Measurements from ENCODE around the gene TLE1. TPM values are rescaled to one million over a fixed set of nuclear protein-coding genes. Genes with fewer than 3 reads are reported as not detected.

The TLE1 gene
- total RNA-seq, 2 donors from 2014 or later = 21.8 to 30.9 TPM

DNA sequence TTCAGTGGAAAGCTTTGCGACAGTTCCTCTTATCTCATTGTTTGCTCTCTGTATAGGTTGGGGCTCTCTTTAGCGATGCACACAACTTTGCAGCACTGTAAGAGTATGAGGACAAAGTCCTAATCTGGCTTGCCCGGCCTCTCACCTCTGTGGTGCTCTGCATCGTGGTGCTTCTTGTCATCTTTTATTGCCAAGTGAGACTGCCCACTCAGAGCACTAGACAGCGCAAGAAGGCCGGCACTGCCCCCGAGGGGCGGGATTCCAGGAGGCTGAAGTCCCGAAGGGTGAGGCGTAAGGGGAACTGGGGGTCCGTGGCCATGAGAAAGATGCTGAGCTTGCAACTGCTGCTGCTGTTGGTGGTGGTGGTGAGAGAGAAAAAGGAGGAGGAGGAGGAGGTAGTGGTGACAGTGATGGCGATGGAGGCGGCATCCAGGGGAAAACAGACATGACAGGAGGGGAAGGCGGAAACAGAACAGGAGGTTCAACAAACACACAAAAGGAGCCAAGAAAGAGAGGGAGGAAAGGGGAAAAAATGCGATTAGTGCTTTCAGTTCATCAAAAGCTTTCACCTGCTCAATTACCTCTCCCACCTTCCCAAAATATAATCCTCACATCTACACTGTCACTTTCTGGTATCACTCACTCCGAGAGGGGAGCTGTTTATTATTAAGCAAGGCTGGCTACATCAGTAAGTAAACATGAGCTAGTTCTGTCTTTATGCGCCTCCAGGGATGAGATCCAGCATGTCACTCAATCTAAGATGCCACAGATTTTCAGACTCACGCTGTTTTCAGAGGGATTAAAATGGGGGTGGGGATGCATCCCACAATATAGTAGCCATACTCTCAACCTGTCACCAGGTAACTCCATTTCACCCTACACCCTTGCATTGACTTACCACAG is 55.1 kb downstream of the TLE1 start:
- intact Hi-C loops (cut with DNase I) = no loop called here
- no peak for DNase-seq (ENCODE audit: low spot score)

DNA sequence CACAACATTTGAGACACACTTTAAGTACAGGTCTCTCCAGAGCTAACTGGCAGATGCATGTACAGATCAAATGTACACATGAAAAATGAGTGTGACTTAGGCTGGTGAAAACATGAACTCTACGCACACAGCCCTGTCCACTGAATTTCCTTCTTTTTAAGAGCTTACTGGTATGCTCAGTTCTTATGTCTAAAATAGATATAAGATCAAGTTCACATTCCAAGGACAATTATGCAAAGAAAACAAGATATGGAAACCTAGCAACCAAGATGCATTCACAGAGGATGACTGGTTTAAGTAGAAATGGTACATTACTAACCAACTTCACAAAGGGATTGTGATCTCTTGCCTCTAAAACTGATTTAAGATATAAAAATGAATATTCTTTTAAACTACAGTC is 56.7 kb downstream of the TLE1 start:
- no peak for DNase-seq (ENCODE audit: low spot score)
- intact Hi-C loops (cut with DNase I) = no loop called here

DNA sequence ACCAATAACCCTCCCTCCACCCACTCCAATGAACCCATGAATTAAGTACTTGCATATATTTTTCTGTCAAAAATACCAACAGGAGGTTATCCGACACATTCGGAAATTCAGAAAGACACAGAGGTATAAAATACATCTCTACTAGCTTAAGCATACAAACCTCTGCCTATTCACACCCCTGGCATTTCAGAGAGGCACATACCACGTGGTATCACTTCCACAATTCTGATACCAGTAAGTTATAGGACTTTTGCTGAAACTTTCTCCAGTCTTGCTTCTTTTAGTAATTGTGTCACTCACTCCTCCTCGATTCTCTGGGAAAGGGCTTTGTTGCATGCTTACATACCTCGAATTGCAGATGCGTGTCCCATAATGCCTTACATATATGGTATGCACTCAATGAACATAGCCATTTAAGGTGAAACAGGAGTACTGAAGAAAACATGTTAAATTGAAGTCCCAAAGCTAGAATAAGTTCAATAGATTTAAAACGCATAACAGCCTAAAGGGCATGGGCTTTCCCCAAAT is 58.1 kb downstream of the TLE1 start:
- DNase-seq (ENCODE audit: low spot score) = no peak
- intact Hi-C loops (cut with DNase I) = no loop called here

DNA sequence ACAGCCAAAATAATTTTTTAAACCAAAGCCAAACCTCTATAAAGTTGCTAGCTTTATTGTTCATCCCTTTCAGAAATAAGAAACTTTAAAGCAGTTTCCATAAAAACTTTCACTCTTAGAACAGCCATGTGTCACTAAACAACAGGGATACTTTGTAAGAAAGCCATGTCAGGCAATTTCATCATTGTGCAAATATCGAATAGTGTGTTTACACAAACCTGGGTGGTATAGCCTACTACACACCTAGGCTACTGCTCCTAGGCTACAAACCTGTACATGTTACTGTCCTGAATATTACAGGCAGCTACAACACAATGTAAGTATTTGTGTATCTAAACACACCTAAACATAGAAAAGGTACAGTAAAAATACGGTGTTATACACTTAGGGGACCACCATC is 59.9 kb downstream of the TLE1 start:
- intact Hi-C loops (cut with DNase I) = no loop called here
- DNase-seq (ENCODE audit: low spot score) = no peak

DNA sequence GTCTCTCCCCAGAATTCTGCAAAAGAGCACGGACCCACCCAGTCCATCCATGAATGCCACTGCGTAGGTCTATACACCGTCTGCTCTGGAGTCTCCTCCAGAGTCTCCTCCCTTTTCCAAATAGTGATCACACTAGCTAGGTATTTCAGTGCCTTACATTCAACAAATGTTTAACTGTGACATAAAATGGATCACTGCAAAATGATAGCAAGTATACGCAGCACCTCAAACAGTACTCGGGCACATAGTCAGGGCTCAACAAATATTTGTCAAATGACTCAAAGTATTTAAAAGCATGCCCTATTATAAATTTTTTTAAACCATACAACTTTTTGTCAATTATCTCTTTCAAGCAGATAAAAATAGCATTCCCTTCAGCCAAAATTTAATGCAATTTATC is 60.5 kb downstream of the TLE1 start:
- no peak for DNase-seq (ENCODE audit: low spot score)
- intact Hi-C loops (cut with DNase I) = no loop called here

DNA sequence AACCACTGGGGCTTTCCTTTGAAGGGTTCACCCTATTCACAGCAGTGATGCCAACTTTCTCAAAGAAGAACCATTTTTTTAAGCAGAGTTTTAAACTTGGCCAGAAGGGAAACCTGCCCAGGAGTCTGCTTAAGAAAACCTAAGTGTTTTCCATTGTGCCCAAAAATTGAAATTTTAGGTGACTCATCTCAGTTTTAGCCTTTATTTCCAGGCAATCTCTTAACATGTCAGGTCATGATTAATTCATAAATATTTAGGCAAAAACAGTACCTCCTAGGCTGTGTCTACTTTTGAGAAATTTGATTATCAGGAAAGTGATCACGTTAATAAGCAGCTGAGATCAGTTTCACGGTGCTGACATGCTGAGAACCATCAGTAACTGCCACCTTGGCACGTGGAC is 61.9 kb downstream of the TLE1 start:
- intact Hi-C loops (cut with DNase I) = no loop called here
- no peak for DNase-seq (ENCODE audit: low spot score)

DNA sequence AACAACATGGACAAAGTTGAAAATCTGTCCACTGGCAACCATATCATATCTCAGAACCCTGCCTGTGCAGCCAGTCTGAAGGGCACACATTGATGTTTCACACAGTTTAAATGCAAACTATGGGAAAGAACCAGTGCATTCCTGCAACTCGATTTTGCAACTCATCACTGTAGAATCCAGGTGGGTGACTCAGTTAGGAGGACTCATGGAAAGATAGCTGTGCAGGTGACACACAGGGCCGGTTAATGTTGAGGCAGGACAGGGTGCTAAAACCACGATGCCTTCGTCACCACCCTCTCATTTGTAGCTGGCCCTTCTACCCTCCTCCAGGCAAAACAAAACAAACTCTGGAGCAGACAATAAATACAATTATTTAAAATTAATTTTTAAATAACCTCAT is 62.8 kb downstream of the TLE1 start:
- DNase-seq (ENCODE audit: low spot score) = no peak
- intact Hi-C loops (cut with DNase I) = no loop called here

DNA sequence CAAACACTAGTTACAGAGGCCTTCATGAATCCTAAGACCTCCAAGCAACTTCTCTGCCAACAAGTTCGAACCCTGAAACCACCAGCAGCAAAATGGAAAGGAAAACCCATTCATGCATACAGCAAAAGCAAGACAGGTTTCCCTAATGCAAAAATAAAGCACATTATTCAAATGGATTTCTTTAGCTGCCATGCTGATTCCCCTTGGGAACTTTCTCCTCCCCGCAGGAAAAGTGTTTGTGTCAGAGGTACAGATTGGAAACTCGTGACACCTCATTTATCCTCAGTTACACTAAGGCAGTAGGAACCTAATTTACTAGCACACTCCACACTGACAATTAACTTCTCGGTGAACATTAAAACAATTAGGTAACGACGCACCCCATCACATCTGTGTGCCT is 63.4 kb downstream of the TLE1 start:
- intact Hi-C loops (cut with DNase I) = no loop called here
- no peak for DNase-seq (ENCODE audit: low spot score)

DNA sequence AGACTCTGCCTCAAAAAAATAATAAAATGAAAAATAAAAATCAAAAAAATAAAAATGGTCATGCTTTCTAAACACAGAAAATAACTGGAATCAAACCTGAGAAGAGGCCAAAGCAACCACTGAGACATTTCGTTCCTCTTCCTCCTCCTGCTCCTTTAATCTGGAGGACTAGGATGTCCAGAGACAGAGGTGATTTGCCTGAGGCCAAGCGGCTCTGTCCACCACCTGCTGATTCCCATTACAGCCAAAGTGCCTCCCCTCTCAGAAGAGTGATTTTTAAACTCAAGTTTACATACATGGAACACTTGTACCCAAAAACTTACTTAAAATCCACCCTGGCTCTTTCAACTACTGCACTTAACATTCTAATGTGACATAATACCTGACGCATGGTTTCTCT is 65.6 kb downstream of the TLE1 start:
- intact Hi-C loops (cut with DNase I) = no loop called here
- DNase-seq (ENCODE audit: low spot score) = no peak

DNA sequence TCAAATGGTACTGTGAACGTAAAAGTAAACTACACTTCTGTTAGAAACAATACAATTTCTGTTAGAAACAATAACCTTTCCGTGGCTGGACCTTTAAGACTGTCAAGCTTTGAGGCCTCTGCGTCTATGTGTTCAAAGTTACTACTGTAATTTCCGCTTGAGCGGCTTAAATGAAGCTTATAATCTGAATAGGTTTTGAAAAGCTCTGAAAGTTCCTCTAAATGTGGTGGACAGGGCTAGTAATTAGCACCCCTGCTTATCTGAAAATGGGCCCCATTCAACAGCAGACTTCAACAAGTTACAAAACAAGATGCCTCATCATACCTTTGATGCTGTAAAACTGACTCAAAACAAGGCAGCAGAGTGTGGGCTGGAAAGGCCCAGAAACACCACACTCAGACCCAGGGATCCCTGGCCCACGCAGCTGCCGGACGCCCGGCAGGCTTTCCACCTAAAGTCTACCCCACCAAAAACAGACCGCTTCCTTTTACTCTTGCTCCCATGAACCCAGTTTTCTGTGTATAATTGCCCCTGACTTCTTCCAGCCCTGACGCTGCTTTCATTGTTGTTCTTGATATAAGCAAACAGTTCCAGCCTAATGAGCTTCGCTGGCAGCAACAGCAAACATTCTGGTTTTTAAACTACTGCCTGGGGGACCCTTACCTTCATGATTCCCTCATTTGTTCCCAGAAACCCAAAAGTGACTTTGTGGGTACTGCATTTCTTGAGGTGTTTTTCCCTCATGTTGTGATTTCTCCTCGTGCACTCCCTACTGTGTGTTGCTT is 66.7 kb downstream of the TLE1 start:
- intact Hi-C loops (cut with DNase I) = no loop called here
- DNase-seq (ENCODE audit: low spot score) = no peak

DNA sequence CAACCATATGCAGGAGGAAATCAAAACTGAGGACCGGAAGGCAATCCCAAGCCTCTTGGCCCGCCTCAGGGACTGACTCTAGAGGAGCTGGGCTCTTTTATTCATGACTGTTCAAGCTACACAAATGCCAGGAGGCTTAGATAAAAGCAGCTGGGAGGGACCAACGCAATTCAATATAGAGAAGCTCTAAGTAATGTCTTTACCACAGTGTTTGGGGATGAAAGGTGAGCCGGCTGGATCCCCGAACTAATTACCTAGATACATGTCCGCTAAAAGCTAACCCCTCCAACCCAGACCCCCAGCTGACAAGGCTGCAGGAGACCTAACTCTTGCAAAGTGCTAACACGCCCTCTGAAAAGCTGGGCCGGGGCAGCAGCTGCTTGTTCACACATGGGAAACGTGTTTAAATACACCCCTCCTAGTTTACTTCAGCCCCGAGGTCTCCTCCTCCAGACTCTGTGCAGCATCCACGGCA is 67.5 kb downstream of the TLE1 start:
- intact Hi-C loops (cut with DNase I) = no loop called here
- no peak for DNase-seq (ENCODE audit: low spot score)

DNA sequence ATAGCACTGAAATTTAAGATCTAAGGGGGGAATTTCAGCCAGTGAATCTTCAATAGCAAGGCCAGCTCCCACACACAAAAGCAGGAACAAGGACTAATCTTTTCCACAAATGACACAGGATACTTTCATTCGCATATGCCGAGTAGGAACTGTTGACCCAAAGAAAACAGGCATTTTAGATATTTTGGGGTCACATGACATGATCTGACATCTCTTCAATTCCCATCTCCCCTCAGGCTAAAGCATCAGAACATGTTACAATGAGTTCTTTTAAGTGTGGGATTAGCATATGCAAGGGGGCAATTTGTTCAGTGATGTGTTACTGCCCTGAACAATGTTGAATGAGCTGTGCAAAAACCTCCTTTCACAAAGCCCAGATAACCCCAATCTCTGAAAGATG is 68.2 kb downstream of the TLE1 start:
- intact Hi-C loops (cut with DNase I) = no loop called here

DNA sequence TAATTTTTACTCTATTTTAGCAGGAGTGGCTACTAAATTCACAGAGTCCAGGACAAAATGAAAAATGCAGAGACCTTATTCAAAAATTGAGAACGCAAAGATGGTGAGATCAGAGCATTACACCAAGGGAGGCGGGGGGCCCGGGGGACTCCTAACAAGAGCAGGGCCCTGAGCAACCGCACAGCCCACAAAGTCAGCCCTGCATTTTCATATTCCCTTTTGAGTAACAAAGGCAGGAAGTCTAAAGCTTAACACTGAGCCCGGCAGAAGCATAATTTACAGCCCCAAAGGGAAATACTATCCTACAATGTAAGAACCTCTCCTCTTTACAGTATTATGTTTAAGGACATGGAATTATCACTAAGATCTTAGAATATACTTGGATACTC is 69.4 kb downstream of the TLE1 start:
- no peak for DNase-seq (ENCODE audit: low spot score)
- intact Hi-C loops (cut with DNase I) = no loop called here

More for the DNA sequence above, 68.2 kb downstream of the TLE1 start:
- no peak for DNase-seq (ENCODE audit: low spot score)

DNA sequence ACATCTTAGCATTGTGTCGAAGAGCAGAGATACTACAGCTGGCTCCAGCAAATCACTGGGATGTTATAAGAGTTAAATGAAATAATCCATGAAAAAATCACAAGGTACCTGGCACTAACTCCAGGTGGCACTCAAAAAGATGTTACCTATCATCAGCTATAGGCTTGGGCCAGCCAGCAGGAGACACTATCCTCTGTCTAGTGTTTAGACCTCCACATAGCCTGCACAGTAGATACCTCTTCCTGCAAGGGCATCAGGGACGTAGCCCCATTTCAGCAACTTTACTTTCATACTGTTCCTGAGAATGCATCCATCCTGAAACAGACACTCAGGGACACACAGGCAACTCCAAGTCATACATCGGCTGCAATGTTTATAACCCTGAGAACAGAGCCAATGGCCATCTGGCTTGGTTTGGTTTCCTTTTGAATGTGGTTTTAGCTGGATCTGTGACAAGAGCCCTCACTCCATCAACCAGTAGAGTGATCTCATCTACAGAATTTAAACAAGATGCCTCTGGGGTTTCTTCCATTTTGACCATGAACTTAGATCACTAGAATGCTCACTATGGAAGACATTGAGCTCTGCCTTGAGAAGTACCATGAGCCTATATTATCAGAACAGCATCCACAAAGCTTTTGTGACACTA is 69.9 kb downstream of the TLE1 start:
- intact Hi-C loops (cut with DNase I) = loop anchor here in 1 of 2 donors (10.0 kb wide), 1 partner anchor 55 kb away; no protein-coding TSS in a partner anchor
- no peak for DNase-seq (ENCODE audit: low spot score)

DNA sequence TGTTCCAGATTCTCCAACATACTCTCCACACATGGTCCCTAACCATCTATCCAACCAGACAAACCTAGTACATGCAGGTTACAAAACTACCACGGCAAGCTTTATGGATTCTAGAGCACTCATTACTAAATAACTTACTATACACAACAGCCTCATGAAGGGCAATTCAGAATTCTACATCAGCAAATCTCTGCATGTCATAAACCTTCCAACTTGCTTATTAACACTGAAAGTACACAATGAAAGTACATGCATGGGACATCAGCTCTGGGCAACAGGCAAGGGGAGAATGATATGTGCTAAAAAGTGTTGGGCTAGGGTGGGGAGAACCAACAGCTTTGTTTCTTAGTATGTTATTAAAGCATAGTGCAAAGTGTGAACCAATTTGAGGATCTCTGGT is 70.4 kb downstream of the TLE1 start:
- intact Hi-C loops (cut with DNase I) = loop anchor here in 1 of 2 donors (10.0 kb wide), 1 partner anchor 56 kb away; no protein-coding TSS in a partner anchor
- DNase-seq (ENCODE audit: low spot score) = no peak

DNA sequence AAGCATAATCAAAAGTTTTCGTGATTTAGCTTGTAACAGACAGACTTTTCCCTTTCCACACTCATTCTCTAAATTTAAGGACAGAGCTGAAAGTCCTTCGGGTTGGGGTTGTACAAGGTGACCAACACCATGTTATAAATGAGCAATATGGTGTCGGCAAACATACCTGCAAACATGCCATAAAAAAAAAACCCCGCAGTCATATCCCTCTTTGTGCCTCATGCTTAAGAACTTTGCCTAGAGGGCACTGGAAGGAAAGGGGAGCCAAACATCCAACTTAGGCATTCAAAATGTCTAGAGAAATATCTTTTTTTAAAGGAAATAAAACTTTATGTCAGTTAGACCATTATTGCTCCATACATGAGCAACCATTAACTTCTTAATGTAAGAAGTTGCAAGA is 73.2 kb downstream of the TLE1 start:
- intact Hi-C loops (cut with DNase I) = loop anchor here in 1 of 2 donors (10.0 kb wide), 1 partner anchor 59 kb away; no protein-coding TSS in a partner anchor
- DNase-seq (ENCODE audit: low spot score) = no peak

DNA sequence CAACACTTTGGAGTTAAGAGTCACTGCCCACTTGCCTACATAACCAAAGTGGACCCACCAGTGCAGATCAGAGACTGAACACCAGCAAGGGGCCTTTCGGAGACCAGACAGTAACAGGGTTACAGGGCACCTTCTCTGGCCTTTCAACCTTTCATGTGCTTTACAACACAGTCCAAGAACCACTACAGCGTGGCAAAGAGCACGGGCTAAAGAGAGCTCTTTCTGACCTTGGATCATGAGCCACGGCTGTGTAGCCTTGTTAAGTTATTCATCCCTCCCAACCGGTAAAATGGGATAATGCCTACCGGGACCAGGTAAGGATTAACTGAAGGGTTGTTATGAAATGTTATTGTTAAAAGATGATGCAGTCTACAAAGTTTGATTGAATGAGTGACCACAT is 75.0 kb downstream of the TLE1 start:
- intact Hi-C loops (cut with DNase I) = loop anchor here in 1 of 2 donors (10.0 kb wide), 1 partner anchor 60 kb away; no protein-coding TSS in a partner anchor
- DNase-seq (ENCODE audit: low spot score) = no peak

DNA sequence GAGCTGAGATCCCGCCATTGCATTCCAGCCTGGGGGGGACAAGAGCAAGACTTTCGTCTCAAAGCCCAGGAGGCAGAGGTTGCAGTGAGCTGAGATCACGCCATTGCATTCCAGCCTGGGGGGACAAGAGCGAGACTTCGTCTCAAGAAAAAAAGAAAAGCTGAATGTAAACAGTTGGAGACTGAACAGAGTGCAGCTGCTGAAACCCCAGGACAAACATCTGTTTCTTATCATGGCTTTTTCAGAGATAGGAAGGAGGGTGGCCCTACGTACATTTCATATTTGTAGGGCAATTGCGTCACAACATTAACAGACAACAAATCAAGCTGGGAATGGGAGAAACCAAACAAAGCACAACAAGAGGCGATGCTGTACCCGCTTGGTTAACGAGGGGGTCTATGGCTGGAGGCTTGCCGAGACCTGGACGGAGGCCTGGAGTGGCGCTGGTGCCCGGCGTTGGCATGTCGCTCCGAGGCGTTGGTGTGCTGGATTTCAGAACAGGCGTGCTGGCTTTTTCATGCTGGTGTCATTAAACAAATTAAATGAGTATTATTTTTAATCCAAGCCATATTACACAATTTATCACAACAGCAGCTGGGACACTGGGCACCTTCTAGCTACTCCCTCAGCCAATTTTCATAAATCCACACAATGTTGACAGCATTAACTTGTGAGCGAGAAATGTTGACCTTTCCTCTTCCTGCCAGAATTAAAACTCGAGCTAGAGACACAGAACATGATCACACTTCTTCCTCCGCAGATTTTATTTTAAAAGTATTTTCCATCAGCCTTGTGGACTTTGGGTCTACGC is 76.1 kb downstream of the TLE1 start:
- no peak for DNase-seq (ENCODE audit: low spot score)
- intact Hi-C loops (cut with DNase I) = loop anchor here in 1 of 2 donors (10.0 kb wide), 1 partner anchor 62 kb away; no protein-coding TSS in a partner anchor

DNA sequence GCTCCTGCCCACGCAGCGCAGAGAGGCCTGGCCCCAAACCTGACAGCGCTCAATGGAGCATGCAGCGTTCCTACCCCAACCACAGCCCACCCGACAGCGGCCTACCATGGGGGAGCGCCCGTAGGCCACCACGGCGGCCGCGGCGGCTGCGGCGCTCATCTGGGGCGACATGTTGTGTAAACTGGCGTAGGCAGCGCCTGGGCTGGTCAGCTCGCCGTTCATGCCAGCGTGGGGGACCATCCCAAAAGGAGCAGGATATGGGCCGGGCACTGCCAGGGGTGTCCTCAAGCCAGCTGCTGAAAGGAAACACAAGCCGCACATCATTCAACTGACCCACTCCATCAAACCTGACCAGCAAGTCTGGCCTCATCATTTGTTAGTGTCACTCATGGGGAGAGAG is 77.7 kb downstream of the TLE1 start:
- intact Hi-C loops (cut with DNase I) = loop anchor here in 1 of 2 donors (10.0 kb wide), 1 partner anchor 63 kb away; no protein-coding TSS in a partner anchor
- DNase-seq (ENCODE audit: low spot score) = no peak

Data from posterior vena cava (tissue), 2 donors.